HepG2 (cell line): ENCODE results near the gene CD164L2.

Source experiments
- HOXA7 ChIP-seq: sonication (generic); formaldehyde crosslinking; IDR thresholded peaks from 2 replicates; pipeline ENCODE4 v1.8.1; 2022; ENCODE audit warnings: mild to moderate bottlenecking, missing genetic modification reagents, moderate library complexity
- NFE2L1 ChIP-seq: sonication (generic); formaldehyde crosslinking; IDR thresholded peaks from 2 replicates; pipeline ENCODE4 v1.4.0; 2020; ENCODE audit warnings: missing genetic modification reagents, mild to moderate bottlenecking, borderline replicate concordance
- TF ChIP-seq, protein P1 (sequence below): sonication (generic); formaldehyde crosslinking; IDR thresholded peaks from 2 replicates; pipeline ENCODE4 v1.4.0; 2020; ENCODE audit warnings: low read depth, missing genetic modification reagents
- TF ChIP-seq, protein P2 (sequence below): sonication (generic); formaldehyde crosslinking; IDR thresholded peaks from 2 replicates; pipeline ENCODE4 v1.9.0; 2021; ENCODE audit warnings: missing genetic modification reagents, mild to moderate bottlenecking, borderline replicate concordance

DNA sequence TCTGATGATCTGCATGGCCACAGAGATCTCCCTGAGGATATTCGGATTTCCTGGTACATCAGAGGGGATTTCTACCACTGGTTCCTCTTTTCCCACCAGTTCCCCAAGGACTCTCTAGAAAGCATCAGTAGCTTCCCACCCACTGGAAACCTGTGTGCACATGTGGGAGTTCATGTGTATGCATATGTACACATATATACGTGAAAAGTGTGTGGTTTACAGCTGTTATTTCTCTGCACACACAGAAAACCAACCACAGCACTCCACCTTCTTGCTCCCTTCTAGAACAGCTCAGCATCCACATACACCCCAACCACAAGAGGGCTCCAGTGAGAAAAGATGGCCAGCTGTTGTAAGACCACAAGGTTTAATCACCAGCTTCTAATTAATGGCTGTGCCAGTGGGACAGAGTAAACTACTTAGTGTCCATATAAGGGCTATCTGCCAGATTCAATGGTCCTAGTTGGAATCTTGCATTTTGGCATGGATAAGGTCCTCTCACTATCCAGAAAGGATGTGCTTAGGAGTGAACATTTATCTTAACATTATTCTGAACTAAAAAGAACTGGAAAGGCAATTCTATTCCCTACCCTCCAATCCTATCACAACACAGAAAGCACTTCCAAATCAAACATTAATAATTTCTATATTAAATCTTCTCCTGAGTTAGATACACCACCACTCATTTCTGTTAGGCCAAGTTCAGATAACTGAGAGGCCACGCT, 33.4 kb upstream of the CD164L2 start:
- TF ChIP-seq, protein P1, sequence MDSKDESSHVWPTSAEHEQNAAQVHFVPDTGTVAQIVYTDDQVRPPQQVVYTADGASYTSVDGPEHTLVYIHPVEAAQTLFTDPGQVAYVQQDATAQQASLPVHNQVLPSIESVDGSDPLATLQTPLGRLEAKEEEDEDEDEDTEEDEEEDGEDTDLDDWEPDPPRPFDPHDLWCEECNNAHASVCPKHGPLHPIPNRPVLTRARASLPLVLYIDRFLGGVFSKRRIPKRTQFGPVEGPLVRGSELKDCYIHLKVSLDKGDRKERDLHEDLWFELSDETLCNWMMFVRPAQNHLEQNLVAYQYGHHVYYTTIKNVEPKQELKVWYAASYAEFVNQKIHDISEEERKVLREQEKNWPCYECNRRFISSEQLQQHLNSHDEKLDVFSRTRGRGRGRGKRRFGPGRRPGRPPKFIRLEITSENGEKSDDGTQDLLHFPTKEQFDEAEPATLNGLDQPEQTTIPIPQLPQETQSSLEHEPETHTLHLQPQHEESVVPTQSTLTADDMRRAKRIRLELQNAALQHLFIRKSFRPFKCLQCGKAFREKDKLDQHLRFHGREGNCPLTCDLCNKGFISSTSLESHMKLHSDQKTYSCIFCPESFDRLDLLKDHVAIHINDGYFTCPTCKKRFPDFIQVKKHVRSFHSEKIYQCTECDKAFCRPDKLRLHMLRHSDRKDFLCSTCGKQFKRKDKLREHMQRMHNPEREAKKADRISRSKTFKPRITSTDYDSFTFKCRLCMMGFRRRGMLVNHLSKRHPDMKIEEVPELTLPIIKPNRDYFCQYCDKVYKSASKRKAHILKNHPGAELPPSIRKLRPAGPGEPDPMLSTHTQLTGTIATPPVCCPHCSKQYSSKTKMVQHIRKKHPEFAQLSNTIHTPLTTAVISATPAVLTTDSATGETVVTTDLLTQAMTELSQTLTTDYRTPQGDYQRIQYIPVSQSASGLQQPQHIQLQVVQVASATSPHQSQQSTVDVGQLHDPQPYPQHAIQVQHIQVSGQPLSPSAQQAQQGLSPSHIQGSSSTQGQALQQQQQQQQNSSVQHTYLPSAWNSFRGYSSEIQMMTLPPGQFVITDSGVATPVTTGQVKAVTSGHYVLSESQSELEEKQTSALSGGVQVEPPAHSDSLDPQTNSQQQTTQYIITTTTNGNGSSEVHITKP (CRISPR knock-in tag), result no peak
- TF ChIP-seq NFE2L1 (CRISPR knock-in tag) (no peak), HOXA7 (CRISPR knock-in tag) (no peak)
- TF ChIP-seq, protein P2, sequence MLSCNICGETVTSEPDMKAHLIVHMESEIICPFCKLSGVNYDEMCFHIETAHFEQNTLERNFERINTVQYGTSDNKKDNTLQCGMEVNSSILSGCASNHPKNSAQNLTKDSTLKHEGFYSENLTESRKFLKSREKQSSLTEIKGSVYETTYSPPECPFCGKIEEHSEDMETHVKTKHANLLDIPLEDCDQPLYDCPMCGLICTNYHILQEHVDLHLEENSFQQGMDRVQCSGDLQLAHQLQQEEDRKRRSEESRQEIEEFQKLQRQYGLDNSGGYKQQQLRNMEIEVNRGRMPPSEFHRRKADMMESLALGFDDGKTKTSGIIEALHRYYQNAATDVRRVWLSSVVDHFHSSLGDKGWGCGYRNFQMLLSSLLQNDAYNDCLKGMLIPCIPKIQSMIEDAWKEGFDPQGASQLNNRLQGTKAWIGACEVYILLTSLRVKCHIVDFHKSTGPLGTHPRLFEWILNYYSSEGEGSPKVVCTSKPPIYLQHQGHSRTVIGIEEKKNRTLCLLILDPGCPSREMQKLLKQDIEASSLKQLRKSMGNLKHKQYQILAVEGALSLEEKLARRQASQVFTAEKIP (CRISPR knock-in tag), result no peak
